ENCODE measurements around the gene GALNT7.
A peak's percentile ranks its signal among the peaks of the same experiment; 100 is the strongest.

GALNT7 gene

DNA sequence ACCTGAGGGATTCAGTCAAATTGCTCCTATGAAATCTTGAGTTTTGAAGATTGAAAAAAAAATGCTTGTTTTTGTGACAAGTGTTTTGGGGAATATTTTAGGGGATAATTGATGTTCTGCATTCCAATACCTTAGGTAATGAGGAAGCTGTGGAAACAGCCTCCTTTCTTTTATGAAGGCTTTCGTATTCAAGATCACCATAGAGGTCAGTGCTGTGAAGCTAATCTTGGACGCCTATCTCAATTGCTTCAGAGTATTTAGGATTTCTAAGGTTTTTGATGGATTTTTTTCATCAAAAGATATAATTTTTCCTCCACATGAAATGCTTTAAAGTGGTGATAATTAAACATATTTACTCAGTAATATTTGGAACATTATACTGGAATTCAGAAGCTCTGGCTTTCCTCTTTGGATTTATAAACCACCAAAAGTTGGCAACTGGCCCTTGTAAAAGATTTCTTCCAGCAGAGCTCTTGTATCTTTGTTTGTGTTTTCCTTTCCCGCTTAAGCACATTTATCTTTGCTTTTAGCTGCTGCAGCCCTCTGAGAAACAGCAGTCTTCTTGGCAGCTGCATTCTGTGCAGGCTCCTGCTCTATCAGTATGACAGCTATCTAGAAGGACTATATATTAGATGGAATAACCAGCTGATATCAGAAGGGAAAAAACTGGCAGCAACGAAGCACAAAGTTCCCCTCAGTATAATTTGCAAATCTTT is 101.9 kb downstream of the GALNT7 start:
- no peak for DNase-seq

DNA sequence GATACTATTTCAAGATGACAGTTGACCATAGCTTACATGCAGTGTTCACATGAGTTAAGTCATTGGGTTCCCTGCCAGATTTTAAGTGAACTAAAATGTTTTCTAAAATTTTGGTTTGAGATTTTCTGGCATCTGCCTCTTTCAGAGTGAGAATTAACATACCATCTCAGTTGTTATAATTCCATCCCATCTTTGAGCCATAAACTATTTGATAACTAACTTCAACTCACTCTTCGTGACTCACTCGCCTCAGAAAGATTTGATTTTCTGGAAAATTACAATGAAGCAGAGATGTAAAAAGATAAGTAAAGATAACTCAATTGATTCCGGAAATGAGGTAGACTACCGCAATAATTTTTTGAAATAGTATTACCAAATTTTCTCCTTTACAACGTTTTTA is 103.7 kb downstream of the GALNT7 start:
- DNase-seq = no peak

DNA sequence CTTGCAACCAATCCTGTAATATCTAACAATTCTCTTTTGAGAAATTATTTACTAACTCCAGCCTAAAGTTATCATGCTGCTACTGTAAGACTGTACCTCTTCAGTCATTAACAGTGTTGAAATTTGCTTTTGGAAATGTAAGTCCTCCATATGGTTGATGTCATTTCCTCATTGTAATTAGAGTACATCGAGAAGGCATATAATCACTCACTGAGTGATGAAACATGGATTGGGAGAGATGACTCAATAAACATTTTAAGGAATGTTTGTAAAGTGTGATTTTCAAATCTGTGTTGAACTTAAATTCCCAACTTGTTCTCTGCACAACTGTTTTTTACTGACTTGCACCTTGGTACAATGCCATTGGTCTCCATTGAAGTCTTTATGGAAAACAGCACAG is 104.4 kb downstream of the GALNT7 start:
- no peak for DNase-seq

DNA sequence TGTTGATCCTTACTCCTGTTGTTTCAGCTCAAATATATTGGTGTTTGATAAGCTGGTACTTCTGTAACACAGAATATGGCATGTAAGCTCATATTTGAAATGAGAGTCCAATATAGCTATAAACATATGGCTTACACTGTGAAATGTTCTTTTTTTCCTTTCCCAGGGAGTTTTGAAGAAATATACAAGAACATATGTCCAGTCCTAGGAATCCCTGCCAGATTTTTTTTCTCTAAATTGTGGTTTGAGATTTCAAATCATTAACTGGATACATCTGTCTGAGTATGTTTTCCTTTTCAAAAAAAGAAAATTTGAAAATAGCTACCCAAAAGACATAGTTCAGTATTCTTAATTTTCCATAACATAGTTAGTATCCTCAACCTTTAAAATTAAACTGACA is 105.3 kb downstream of the GALNT7 start:
- DNase-seq = no peak

DNA sequence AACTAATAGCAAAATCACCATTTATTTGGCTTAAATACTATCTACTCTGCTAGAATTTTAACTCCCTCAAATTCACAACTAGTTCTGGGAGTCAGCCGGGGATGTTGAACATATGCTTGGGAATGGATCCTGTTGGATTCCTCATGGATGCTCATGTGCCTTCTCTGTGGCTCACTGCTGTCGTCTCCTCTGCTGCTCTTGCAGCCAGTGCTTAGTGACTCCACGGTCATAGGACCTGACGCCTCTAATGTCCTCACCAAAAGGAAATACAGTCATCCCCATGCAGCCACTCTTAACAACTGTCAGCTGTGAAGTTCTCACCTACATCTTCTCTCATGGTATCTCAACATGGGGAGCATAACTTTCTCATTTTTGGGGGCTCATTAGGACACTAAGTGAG is 106.1 kb downstream of the GALNT7 start:
- DNase-seq = no peak

DNA sequence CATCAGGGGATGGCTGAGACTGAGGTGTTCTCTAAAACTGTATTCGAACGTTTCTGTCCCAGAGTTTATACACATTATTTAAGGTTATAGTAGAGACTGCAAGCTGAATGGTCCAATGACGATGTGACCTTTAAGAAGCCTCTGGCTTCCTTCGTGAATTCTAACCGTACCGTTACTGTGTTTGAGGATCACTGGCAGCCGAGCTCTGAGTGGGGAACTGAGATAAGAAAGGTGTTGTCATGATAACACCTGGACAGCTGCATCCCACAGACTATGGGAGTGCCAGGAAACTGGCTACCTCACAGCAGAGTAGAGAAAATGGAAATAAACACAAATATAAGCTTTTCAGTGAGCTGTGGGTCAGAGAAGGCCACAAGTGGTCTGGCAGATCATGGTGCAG is 106.5 kb downstream of the GALNT7 start:
- DNase-seq = no peak

DNA sequence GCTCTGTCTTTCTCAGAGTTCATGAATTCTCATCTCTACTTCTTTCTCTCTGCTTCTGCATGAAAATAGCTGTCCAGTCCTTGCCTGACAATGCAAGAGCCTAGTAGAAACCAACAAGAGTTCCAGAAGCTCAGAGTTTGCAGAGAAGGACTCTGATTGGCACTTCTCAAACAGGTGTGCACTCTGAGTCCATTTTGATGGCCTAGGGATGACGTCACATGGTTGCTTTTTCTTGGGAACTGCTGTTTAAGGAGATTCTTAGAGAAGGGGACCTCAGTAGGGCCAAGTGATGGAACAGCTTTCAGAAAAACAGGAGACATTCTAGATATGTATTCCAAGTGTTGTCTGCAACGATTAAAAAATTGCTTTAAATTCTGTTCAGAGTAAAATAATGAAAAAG is 108.7 kb downstream of the GALNT7 start:
- no peak for DNase-seq

DNA sequence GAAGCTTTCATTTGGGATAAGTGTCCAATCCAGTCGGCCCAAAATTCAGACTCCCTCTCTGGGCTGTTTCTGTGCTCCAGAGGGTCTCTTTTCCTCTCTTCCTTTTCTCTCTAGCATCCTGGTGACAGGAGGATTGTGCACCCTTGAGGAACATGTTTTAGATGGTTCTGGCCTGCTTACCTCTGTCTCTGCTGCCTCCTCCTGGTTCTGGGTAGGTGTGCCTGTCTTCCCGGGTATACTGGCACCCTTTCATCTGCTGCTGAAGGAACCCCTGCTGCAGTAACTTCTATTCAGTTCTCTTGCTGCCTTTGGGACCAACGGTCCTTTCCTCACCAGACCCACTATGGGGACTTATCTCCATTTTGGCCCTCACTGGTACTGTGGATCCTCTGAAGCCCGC is 112.4 kb downstream of the GALNT7 start:
- DNase-seq = no peak

DNA sequence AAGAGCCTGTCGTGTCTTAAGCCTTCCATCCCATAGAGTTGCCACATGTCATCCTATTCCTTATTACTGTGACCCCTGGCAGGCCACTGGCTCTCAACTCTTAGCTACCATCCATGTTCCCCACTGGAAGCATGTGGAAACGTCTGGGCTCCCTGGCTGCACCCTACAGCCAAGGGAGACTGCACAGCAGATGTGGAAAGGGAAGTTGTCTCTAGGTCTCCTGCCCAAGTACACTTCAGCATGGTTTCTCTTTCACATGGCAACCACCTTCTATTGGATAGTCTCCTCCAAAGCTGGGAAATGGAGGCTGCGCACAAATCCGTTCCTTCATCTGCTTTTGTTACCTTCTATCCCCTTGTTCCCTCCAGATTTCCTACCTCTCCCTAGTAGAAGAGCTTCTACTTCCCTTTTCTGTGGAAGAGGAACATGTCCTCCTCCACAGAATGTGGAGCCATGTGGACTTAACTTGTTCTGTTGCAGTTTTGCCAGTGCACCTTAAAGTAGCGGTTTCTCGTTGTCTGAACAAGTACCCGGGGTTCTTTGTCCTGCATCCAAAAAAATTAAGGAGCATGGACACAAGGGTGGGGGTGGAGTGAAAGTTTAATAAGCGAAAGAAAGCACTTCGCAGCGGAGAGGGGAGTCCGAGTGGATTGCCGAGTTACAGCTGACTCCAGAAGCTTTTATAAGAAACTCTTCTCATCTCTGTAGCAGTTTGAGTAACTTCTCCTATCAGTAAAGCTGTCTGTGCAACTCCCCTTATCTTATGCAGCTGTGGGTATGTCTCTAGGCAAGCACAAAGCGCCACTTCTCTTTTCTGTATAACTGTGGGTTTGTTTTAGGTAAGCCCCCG is 113.0 kb downstream of the GALNT7 start:
- DNase-seq = no peak

DNA sequence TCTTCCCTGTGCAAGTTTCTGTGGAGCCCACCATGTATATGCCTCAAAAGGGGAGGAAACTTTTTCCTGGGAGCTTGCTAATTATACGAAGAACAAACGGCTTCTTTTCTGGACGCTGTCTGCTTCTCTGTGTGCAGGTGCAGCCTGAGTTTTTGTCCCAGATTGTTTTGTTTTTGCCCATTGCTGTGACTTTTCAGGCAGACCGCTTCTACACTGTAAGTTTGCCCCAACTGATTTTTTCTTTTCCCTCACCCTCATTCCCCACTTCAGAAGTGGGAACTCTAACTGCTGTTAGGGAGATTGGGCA is 113.6 kb downstream of the GALNT7 start:
- DNase-seq = no peak

DNA sequence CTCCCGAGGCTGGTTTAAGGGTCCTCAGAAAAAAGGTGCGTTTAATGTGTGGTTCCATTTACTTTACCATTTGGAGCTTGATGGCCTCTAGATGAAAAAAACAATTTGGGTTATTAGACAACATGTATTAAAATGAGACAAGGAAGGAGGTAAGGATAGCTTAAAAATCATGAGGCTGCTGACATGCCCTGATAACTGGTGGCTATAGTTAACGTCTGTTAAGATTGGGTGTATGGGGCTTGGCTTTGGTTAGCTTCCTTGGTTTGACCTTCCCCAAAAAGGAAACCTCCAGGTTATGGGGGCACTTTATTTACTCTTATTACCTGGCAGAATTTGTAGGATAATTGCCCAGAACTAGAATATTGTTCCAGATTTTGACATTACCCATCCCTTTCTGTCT is 114.0 kb downstream of the GALNT7 start:
- no peak for DNase-seq

DNA sequence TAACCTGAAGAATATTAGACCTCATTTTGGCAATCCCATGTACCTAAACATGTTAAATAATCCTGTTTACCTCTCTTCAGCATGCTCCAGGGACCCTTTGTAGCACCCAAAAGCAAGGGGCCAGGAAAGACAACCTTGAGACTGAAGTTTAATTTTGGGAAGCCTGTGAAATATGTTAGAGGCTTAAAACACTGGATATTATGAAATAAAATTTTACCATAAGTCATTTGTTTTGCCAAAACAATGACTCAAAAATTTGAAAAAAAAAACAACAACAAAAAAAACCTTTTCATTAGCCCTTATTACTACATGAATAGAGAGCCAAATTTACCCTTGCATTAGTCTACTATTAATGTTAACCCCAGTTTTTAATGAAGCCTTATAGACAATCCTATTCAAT is 115.9 kb downstream of the GALNT7 start:
- no peak for DNase-seq

DNA sequence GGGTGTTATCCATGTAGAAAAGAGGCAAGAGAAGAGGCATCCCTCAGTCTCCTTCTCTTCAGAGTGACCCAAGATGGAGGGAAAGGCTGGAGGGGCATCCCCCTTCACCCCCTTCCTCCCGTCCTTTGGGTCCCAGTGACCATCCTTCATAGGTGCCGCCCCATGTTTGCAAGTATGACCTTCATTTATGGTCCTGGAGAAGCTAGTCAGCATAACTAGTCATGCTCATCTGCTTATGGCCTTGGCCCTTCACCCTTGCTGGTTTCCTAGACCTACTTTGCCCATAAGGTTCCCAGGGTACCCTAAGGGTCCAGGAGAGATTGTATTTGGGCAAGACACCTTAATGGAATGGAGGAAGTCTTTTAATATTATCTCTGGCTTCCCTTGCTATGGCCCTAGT is 118.9 kb downstream of the GALNT7 start:
- no peak for DNase-seq

DNA sequence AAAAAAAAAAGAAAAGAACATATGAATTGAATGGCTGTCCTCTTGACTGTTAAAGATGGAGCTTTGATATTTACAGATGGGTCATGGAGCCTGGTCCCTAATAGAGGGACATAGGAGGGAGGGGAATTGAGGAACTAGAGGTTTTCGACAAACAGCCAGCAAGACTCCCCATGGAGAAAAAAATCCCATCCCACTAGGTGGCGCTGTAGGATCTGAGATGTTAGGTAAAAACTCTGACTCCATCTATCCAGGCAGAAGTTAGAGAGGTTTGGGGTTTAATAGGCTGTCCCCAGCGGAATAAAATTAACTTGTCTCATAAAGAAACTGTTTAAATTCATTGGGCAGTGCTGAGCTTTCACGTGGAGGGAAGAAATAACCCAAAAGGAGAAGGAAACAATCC is 119.7 kb downstream of the GALNT7 start:
- peak; percentile 43 for DNase-seq

DNA sequence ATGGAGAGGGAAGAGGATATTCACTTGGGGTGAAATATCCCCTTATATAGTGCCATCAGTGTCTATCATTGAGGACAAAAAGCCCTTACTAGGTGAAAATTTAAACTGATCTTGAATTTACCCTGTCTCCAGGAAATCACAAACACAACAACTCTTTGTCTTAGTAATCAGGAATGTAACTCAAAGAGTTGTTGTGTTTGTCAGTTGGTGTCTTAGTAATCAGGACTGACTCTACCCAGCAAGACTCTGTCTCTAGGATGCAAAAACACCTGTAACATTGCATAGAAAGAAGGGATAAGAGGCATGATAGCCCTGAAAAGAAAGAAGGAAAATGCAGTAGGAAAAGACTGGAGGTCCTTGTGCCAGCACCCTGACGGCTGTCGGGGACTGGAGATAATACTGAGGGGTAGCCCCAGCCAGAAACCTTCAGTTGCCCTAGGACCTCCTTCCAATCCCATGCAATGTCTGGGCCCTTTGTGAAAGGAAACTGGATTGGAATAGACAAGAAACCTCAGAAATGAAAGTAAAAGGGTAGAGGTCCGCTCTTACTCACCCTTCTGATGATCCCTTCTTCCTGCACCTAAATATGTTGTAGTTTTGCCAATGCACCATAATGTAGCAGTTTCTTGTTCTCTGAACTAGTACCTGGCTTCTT is 120.2 kb downstream of the GALNT7 start:
- no peak for DNase-seq

DNA sequence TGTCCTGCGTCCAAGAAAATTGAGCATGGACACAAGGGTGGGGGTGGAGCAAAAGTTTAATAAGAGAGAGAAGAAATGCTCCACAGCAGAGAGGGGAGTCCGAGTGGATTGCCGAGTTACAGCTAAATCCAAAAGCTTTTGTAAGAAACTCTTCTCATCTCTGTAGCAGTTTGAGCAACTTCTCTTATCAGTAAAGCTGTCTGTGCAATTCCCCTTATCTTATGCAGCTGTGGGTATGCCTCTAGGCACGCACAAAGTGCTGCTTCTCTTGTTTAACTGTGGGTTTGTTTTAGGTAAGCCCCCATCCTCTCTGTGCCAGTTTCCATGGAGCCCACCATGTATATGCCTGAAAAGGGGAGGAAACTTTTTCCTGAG is 120.7 kb downstream of the GALNT7 start:
- no peak for DNase-seq

DNA sequence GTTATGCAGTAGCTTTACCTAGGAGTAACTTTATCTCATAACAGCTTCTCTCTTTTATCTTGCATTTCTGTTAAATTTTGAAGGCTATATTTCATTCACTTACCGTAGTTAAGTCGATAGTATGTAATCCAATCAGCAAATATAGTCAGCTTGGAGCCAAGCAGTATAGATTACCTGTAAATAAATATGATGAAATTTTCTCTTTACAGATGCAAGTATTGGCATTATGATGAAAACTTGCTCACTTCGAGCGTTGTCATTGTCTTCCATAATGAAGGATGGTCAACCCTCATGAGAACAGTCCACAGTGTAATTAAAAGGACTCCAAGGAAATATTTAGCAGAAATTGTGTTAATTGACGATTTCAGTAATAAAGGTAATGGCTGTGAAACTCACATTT is 123.3 kb downstream of the GALNT7 start:
- no peak for DNase-seq

DNA sequence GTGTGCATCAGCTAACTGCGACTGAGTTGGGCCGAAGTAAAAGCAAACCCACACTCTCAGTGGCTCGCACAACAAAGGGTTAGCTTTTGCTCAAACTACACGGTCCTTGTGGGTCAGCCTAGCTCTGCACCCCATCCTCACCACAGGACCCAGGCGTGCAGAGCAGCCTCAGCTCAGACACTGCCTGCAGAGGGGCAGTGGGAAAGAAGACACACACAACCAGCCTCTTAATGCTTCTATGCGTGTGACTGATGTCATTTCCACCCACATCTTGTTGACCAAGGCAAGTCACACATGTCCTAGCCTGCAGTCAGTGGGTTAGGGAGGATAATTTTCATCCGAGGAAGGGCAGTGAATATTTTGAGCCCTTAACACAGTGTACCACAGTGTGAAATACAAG is 125.1 kb downstream of the GALNT7 start:
- no peak for DNase-seq

DNA sequence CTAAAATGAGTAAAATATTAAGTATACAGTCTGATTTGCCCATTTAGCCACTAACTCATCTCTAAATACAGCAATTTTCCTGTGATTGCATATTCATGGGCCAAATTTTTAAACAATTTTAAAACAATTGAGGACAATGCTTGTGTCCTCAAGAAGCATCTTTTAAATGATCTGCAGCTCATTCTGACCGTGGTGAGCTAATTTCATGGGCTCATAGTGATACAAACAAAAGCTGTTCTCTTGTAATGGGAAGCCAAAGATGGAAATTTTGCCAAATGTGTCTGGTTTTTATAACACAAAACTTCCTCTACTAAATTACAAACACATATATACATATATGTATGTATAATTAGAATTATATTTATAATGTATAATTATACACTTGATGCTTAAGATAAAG is 125.8 kb downstream of the GALNT7 start:
- DNase-seq = no peak

DNA sequence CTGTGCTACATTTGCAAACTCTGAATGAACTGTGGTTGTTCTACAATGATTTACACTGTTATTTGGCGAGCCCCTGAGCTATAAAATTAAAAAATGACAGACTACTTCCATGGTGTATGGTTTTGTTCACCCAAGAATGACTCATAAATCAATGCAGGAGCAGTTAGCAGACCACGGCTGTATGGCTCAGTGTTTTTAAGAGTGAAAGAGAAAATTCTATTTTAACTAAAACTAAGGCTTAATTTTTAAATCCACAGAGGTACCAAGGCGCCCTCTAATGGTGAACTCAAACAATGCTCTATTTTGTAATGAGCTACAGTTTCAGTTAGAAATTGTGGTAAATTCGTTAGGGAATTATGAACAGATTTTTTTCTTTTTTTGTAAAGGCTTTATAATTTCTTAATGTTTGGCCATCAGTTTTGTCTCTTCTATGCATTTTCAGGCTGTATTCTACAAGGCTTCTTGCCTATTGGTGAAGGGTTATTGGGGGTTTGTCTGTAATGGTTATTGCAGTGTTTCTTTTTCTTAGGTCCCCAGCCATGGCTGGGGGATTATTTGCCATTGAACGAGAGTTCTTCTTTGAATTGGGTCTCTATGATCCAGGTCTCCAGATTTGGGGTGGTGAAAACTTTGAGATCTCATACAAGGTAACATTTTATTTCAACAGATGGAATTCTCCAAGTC is 133.0 kb downstream of the GALNT7 start:
- no peak for DNase-seq

DNA sequence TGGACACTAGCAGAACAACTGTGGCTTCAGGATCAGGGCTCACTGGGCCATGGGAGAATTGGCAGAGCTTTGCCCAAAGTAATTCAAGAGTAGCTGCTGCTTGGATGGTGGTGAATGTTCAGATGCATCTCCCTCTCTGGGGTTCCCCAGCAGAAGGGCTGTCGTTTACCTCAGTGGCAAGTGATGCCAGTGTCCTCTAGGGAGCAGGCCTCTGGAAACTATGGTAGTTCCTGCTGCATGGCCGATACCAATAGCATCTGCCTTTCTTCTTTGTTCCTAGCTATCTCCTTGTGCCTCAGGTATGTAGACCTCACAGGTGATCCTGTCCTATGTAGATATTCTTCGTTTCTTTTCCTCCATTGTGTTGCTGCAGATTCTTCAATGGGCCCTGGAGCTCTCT is 139.2 kb downstream of the GALNT7 start:
- no peak for DNase-seq

DNA sequence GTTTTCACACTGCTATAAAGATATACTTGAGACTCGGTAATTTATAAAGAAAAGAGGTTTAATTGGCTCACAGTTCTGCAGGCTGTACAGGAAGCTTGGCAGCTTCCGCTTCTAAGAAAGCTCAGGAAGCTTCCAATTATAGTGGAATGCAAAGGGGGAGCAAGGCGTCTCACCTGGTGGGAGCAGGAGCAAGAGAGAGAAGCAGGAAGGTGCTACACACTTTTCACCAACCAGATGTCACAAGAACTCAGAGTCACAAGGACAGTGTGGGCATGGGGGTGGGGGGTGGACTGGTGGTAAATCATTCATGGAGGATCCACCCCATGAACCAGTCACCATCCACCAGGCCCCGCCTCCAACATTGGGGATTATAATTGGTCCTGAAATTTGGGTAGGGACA is 142.8 kb downstream of the GALNT7 start:
- no peak for DNase-seq

DNA sequence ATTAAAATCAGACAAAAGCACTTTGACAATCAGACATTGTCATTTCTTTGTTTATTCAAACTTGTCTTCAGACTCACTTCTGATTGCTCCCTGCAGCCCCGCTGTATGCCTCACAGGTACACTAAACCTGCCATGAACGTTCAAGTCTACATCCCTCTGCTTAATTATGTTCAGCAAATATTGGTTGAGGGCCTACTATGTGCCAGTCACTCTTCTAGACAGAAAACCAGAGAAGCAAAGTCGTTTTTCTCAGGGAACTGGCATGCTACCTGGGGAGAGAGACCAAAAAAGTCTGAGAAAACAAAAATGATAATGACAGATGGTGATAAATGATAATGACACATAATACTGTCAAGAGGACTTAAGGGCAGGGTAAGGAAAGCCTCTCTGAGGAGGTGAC is 146.1 kb downstream of the GALNT7 start:
- DNase-seq = no peak

DNA sequence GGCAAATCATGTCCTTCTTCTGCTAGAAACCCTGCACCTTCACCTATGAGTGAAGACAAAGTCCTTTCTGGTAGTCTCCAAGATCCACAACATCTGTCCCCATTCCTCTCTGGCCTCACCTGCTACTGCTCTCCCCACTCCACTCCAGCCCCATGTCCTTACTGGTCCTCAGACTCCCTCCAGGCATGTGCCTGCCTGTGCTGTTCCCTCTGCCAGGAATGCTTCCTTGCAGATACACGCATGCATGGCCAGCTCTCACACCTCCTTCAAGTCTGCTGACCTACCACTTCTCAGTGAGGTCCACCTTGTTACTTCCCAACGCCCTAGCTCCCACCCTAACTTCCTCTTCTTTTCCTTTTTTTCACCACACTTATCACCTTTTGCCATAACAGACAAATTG is 147.4 kb downstream of the GALNT7 start:
- no peak for DNase-seq

Data from CD4-positive, alpha-beta T cell treated with Interferon gamma for 1 hour (primary cell).